MM.1S (cell line): ENCODE results near the gene RARRES2.

Experiments used
- EZH2 ChIP-seq: fragments of 300-600 bp; sonication (generic); optimal IDR thresholded peaks from 2 replicates; pipeline ENCODE3; 2017; ENCODE audit warnings: low read depth, mild to moderate bottlenecking, antibody characterized with exemption, low read length, mixed read lengths
- EZH2phosphoT487 ChIP-seq: fragments of 300-600 bp; sonication (generic); IDR thresholded peaks from 2 replicates; pipeline ENCODE4 v1.6.1; 2018; ENCODE audit warnings: antibody characterized with exemption, low read length
- TF ChIP-seq, protein P1 (sequence below): fragments of 300-600 bp; sonication (generic); IDR thresholded peaks from 2 replicates; pipeline ENCODE4 v1.5.1; 2016; ENCODE audit warnings: antibody characterized with exemption, low read length, mixed read lengths

DNA sequence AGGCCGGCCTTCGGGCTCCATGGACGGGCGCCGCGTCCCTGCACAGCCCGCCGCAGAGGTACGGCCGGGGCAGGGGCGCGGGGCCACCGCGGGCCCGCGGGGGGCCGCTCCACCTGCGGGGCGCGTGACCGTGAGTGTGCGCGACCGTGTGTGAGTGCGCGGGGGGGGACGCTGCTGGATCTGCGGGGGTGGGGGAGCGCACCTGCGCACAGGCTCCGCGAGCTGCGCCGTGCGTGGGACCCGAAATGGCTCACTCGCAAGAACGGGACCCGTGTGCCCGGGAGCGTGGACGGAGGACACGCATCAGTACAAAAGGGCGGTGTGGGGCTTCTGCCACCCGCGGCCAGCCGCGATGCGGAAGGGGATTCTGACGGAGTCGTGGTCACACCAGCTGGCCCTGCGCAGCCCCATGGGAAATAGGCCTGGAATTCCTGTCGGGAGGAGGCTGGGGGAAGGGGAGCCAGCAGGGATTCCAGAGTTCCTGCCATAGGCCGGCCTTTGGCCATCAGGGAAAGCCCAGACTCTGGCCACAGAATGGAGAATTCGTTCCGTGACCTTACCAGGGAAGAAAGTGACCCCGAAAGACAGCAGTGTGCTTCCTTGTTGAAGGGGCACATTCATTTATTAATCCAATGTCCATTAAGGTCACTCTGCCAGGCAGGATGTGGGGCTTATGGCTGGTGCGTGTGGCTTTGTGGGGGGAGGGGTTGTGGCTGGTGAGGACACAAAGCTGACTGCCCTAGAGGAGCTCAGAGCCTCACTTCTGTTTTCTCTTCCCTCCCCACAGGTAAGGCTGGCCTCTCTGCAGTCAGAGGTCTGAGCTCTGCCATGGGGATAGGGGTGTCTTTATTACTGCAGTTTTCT is 27.7 kb upstream of the RARRES2 start:
- TF ChIP-seq EZH2: no peak
- TF ChIP-seq, protein P1, sequence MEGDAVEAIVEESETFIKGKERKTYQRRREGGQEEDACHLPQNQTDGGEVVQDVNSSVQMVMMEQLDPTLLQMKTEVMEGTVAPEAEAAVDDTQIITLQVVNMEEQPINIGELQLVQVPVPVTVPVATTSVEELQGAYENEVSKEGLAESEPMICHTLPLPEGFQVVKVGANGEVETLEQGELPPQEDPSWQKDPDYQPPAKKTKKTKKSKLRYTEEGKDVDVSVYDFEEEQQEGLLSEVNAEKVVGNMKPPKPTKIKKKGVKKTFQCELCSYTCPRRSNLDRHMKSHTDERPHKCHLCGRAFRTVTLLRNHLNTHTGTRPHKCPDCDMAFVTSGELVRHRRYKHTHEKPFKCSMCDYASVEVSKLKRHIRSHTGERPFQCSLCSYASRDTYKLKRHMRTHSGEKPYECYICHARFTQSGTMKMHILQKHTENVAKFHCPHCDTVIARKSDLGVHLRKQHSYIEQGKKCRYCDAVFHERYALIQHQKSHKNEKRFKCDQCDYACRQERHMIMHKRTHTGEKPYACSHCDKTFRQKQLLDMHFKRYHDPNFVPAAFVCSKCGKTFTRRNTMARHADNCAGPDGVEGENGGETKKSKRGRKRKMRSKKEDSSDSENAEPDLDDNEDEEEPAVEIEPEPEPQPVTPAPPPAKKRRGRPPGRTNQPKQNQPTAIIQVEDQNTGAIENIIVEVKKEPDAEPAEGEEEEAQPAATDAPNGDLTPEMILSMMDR: no peak
- TF ChIP-seq EZH2phosphoT487: no peak
